Ovary (tissue), 9 donors: ENCODE data around the gene TMEM109. TPM values are rescaled to one million over a fixed set of nuclear protein-coding genes. Genes with fewer than 3 reads are reported as not detected.

Source experiments
- DNase-seq, 5 donors: peaks; one replicate each; pipeline ENCODE4 v3.0.0-alpha.2; 2019 to 2020
- H3K27ac ChIP-seq, 2 donors: fragments of 200-600 bp; one replicate each; pipeline versions ENCODE4 v1.5.1 to v1.8.0; 2019 to 2022
- H3K27me3 ChIP-seq: fragments of 200-600 bp; one replicate; pipeline ENCODE4 v1.8.0; 2022
- H3K36me3 ChIP-seq: fragments of 200-600 bp; sonication (generic); one replicate; pipeline ENCODE4 v1.5.1; 2019
- H3K4me1 ChIP-seq: one replicate; pipeline ENCODE4 v1.8.1; 2013; ENCODE audit warnings: mild to moderate bottlenecking, moderate library complexity; ENCODE audit not compliant: insufficient read depth
- H3K4me3 ChIP-seq: fragments of 200-600 bp; sonication (generic); one replicate; pipeline ENCODE4 v1.5.1; 2017
- H3K9me3 ChIP-seq, 2 donors: fragments of 200-600 bp in 1 of 2; sonication (generic) in 1 of 2; one replicate each; pipeline versions ENCODE4 v1.5.1 to v1.8.1; 2013 to 2019; ENCODE audit warnings: mild to moderate bottlenecking in 1 of 2, moderate library complexity in 1 of 2
- EP300 ChIP-seq: sonication (generic); formaldehyde crosslinking; IDR thresholded peaks from one replicate; pipeline ENCODE4 v1.6.1; 2017; ENCODE audit warnings: antibody characterized with exemption
- POLR2A ChIP-seq: fragments of 450-650 bp; IDR thresholded peaks from one replicate; pipeline ENCODE4 v1.6.1; 2017; ENCODE audit warnings: antibody characterized with exemption, mild to moderate bottlenecking, moderate library complexity
- WGBS, 3 donors: extraction: QIAGEN DNeasy Blood & Tissue Kit in 1 of 3; methylation state at CpG; one replicate each; pipeline versions ENCODE4 v1.1.5 to v1.1.7; 2013 to 2017; 5-methylcytosine and 5-hydroxymethylcytosine counted together
- intact Hi-C, 4 donors: fragments of 100-400 bp; cut with DNase I; formaldehyde crosslinking; loops; one replicate each; pipeline versions ENCODE4 v1.11.0 to v1.15.1; 2022 to 2023
- polyA plus RNA-seq, 2 donors: library from polyadenylated mRNA; stranded (reverse); fragments of 200-250 nt in 1 of 2; fragments of 350-450 nt in 1 of 2; fragmentation: Illumina TruSeq in 1 of 2; extraction: RNeasy Lipid Tissue Mini Kit (QIAGEN cat#74804) in 1 of 2; gene quantifications; one replicate each; pipeline ENCODE4 v1.2.3, GENCODE V29; 2013 to 2014
- total RNA-seq, 7 donors: library from RNA; depleted of rRNA in 2 of 7; stranded (reverse); fragments of >200 nt in 2 of 7; fragmentation: NEBNext Ultra II Directional in 3 of 7; extraction: Animal tissue kit (Norgen Biotek cat#: 25700) in 3 of 7; gene quantifications; one replicate each; pipeline versions ENCODE4 v1.1.0 to v1.2.4, GENCODE V29; 2016 to 2023
- TF ChIP-seq, protein P1 (sequence below), 3 donors: fragments of 450-650 bp in 2 of 3; fragments of 200-600 bp in 1 of 3; IDR thresholded peaks; one replicate each; pipeline versions ENCODE4 v1.5.1 to v1.8.0; 2016 to 2022; ENCODE audit warnings: antibody characterized with exemption in 3 of 3, mild to moderate bottlenecking in 1 of 3
- donor health status: DM: no; HTN: no; CAD: no; lungs with moderate emphysema.
- donor health status: DM: no; HTN: no; CAD: no.
- donor health status: Bipolar disorder and iron deficiency.
- donor health status: DM: yes; HTN: yes; CAD: no.
- donor health status: DM: no; HTN: no; CAD: no.
- donor health status: DM: yes; HTN: yes; CAD: no.

TMEM109 gene
- total and polyA plus RNA-seq, 9 donors, result 88.7 to 145 (median 121) TPM

DNA sequence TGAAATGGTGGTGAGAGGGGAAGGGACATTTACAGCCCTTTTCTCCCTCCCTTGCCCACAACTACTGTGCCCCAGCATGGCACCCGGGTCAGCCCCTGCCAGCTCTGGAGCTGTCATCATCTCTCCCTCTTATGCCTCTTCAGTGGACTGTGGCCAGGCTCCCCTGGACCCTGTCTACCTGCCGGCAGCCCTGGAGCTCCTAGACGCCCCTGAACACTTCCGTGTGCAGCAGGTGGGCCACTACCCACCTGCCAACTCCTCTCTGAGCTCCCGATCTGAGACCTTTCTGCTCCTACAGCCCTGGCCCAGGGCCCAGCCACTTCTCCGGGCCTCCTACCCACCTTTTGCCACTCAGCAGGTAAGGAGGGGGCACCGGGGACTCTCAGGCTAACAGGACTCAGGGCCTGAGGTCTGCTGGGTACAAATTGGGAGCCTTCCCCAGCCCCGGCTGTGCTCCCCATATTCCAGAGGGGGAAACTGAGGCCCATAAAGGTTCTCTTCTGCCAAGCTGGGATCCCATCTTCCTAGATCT is 13.2 kb downstream of the TMEM109 start:
- DNase-seq, result no peak
- Histone ChIP-seq H3K4me1 (peaks cover 8% of the 10 kb centered on the region), H3K4me3 (no peak overlapping the region), H3K27ac (no peak overlapping the region), H3K27me3 (no peaks in the 10 kb centered on the region), H3K36me3 (no peaks in the 10 kb centered on the region), H3K9me3 (no peaks in the 10 kb centered on the region)
- WGBS, 3 donors, result 83 to 94% (median 85%) methylated on average over 8 of the region's 8 CpGs
- TF ChIP-seq, protein P1, sequence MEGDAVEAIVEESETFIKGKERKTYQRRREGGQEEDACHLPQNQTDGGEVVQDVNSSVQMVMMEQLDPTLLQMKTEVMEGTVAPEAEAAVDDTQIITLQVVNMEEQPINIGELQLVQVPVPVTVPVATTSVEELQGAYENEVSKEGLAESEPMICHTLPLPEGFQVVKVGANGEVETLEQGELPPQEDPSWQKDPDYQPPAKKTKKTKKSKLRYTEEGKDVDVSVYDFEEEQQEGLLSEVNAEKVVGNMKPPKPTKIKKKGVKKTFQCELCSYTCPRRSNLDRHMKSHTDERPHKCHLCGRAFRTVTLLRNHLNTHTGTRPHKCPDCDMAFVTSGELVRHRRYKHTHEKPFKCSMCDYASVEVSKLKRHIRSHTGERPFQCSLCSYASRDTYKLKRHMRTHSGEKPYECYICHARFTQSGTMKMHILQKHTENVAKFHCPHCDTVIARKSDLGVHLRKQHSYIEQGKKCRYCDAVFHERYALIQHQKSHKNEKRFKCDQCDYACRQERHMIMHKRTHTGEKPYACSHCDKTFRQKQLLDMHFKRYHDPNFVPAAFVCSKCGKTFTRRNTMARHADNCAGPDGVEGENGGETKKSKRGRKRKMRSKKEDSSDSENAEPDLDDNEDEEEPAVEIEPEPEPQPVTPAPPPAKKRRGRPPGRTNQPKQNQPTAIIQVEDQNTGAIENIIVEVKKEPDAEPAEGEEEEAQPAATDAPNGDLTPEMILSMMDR (IDR thresholded peaks at IDR 0.05), result no peak
- no peak for TF ChIP-seq EP300
- TF ChIP-seq POLR2A, result no peak
- intact Hi-C loops, result no loop called here

- no peaks in the 10 kb centered on the region for H3K9me3 ChIP-seq
- intact Hi-C loops, result no loop called here
- H3K36me3 ChIP-seq, result no peaks in the 10 kb centered on the region
- H3K4me3 ChIP-seq, result no peak overlapping the region
- peaks cover 8% of the 10 kb centered on the region for H3K4me1 ChIP-seq
- no peaks in the 10 kb centered on the region for H3K27me3 ChIP-seq
- TF ChIP-seq EP300 (no peak), POLR2A (no peak)
- TF ChIP-seq, protein P1 (IDR thresholded peaks at IDR 0.05), result no peak
- no peak for DNase-seq
- 83 to 85% (median 84%) methylated on average over 16 of the region's 16 CpGs for WGBS, 3 donors
- no peak overlapping the region for H3K27ac ChIP-seq
Measured at GRCh38 chr11:60927600-60927999, 13.6 kb downstream of the TMEM109 start.

GRCh38 chr11:60928563-60929001 is 14.6 kb downstream of the TMEM109 start:
- Histone ChIP-seq H3K4me3 (no peak overlapping the region), H3K36me3 (no peaks in the 10 kb centered on the region), H3K27ac (no peak overlapping the region), H3K27me3 (no peaks in the 10 kb centered on the region), H3K9me3 (no peaks in the 10 kb centered on the region), H3K4me1 (peaks cover 8% of the 10 kb centered on the region)
- intact Hi-C loops, result no loop called here
- TF ChIP-seq POLR2A (no peak), EP300 (no peak)
- TF ChIP-seq, protein P1 (IDR thresholded peaks at IDR 0.05), result no peak
- DNase-seq, result no peak
- 89 to 93% (median 91%) methylated on average over 20 of the region's 20 CpGs for WGBS, 3 donors

DNA sequence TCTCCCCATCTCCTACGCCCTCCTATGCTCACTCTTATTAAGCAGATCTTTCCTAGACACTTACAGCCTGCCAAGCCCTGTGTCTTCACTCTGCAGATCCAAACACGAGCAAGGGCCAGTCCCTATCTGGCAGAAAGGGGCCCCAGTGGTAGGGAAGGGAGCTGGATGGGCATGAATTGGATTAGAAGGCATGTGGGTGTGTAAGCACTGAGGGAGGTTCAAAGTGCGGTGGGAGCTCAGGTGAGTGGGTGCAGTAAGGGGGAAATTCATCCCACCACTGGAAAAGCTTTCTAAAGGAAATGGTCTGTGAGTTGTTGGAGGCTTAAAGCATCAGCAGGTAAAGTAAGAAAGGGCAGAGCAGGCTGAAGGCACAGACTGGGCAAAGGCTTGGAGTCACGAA is 15.8 kb downstream of the TMEM109 start:
- TF ChIP-seq EP300, result no peak
- TF ChIP-seq POLR2A, result no peak
- TF ChIP-seq, protein P1 (IDR thresholded peaks at IDR 0.05), result no peak
- Histone ChIP-seq H3K9me3 (no peaks in the 10 kb centered on the region), H3K36me3 (no peaks in the 10 kb centered on the region), H3K4me1 (peaks cover 6% of the 10 kb centered on the region), H3K27me3 (no peaks in the 10 kb centered on the region), H3K4me3 (no peak overlapping the region), H3K27ac (no peak overlapping the region)
- DNase-seq, result no peak
- WGBS, 3 donors, result 83 to 89% (median 86%) methylated on average over 4 of the region's 4 CpGs
- intact Hi-C loops, result no loop called here
